Coronary artery (tissue), 2 donors: ENCODE data around the gene C10orf53.
"Not testable (repeated sequence)": the region's sequence is repeated elsewhere in the genome, so short reads cannot be mapped to it uniquely, and the experiment has no call there.

Experiments
- DNase-seq: peaks from one replicate; pipeline ENCODE4 v3.0.0-alpha.2; 2017; ENCODE audit warnings: low spot score
- H3K27ac ChIP-seq, 2 donors: fragments of 200-600 bp; sonication (generic); one replicate each; pipeline ENCODE4 v1.5.1; 2016 to 2019
- H3K4me3 ChIP-seq: fragments of 200-600 bp; sonication (generic); 2 replicates; pipeline ENCODE4 v1.5.1; 2016; ENCODE audit warnings: mild to moderate bottlenecking, moderate library complexity
- CTCF ChIP-seq: fragments of 200-600 bp; sonication (generic); IDR thresholded peaks from one replicate; pipeline ENCODE4 v1.5.1; 2019; ENCODE audit warnings: antibody characterized with exemption

C10orf53 gene

GRCh38 chr10:49667991-49668390 lies 11.5 kb upstream of the C10orf53 start:
- peak; percentile 3 for DNase-seq
- TF ChIP-seq CTCF, result no peak
- Histone ChIP-seq H3K27ac (no peak overlapping the region), H3K4me3 (no peak overlapping the region)

- H3K27ac ChIP-seq, result no peak overlapping the region
- no peak overlapping the region for H3K4me3 ChIP-seq
- no peak for TF ChIP-seq CTCF
- DNase-seq, result peak; percentile 45
These were observed 10.8 kb upstream of the C10orf53 start for GRCh38 chr10:49668684-49669083.

- no peak for TF ChIP-seq CTCF
- Histone ChIP-seq H3K4me3 (no peak overlapping the region), H3K27ac (no peak overlapping the region)
- peak; percentile 29 for DNase-seq
These were observed 498 bp upstream of the C10orf53 start for GRCh38 chr10:49678827-49679479.

- DNase-seq, H3K27ac ChIP-seq, H3K4me3 ChIP-seq: not testable (repeated sequence)
These were observed 3.0 kb downstream of the C10orf53 start for GRCh38 chr10:49682449-49682848.

GRCh38 chr10:49682879-49683278 lies 3.4 kb downstream of the C10orf53 start:
- TF ChIP-seq CTCF, result no peak
- Histone ChIP-seq H3K4me3 (no peak overlapping the region), H3K27ac (no peak overlapping the region)
- no peak for DNase-seq

GRCh38 chr10:49686651-49687050 lies 7.2 kb downstream of the C10orf53 start:
- no peak for DNase-seq
- no peak overlapping the region for H3K27ac ChIP-seq
- TF ChIP-seq CTCF, result no peak
- no peak overlapping the region for H3K4me3 ChIP-seq

GRCh38 chr10:49688261-49688846 lies 8.9 kb downstream of the C10orf53 start:
- H3K4me3 ChIP-seq, result no peak overlapping the region
- H3K27ac ChIP-seq, result no peak overlapping the region
- TF ChIP-seq CTCF, result no peak
- DNase-seq, result no peak
